Breast epithelium (tissue), 3 donors: ENCODE data around the gene USP17L10.
"Not testable (repeated sequence)": the region's sequence is repeated elsewhere in the genome, so short reads cannot be mapped to it uniquely, and the experiment has no call there.

ENCODE experiments used
- POLR2A ChIP-seq: fragments of 450-650 bp; IDR thresholded peaks from one replicate; pipeline ENCODE4 v1.6.1; 2016; ENCODE audit warnings: antibody characterized with exemption, mild to moderate bottlenecking, moderate library complexity
- POLR2AphosphoS5 ChIP-seq, 3 donors: sonication (generic); formaldehyde crosslinking; IDR thresholded peaks; one replicate each; pipeline ENCODE4 v1.6.1; 2017; ENCODE audit warnings: antibody characterized with exemption in 3 of 3
- TF ChIP-seq, protein P1 (sequence below), 3 donors: fragments of 450-650 bp; IDR thresholded peaks; one replicate each; pipeline ENCODE4 v1.5.1; 2016 to 2017; ENCODE audit warnings: antibody characterized with exemption in 3 of 3, mild to moderate bottlenecking in 3 of 3, moderate library complexity in 3 of 3

DNA sequence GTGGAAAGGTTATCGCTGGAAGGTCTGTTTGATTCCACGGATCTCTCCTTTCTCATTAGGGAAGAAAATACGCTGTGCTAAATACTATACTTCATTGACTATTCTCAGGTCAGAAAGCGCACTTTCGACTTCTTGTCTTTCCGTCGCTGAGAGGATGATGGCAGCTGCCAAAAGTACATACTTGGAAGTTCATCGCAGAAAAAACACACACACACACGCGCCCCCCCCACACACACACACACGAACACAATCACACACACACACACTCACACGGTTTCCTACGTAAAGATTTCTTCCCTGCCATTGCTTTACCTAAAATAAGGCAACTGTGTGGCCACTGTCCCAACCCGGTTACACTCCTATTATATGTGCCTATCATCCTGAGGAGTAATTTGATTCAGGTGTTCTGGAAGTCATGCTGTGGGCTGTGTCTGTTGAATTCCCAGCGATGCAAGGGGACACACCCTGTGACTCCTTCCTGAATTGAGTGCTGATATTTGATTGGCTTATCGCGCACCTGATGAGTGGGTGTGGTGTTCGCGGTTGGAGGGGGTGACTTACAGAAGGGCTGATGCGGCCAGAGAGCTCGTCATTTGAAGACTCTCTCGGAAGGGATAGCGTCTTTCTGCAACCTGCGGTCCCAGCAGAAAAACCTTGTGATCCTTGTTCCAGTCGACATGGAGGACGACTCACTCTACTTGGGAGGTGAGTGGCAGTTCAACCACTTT, 37.7 kb downstream of the USP17L10 start, which contains the start of gene USP17L18:
- TF ChIP-seq, protein P1, sequence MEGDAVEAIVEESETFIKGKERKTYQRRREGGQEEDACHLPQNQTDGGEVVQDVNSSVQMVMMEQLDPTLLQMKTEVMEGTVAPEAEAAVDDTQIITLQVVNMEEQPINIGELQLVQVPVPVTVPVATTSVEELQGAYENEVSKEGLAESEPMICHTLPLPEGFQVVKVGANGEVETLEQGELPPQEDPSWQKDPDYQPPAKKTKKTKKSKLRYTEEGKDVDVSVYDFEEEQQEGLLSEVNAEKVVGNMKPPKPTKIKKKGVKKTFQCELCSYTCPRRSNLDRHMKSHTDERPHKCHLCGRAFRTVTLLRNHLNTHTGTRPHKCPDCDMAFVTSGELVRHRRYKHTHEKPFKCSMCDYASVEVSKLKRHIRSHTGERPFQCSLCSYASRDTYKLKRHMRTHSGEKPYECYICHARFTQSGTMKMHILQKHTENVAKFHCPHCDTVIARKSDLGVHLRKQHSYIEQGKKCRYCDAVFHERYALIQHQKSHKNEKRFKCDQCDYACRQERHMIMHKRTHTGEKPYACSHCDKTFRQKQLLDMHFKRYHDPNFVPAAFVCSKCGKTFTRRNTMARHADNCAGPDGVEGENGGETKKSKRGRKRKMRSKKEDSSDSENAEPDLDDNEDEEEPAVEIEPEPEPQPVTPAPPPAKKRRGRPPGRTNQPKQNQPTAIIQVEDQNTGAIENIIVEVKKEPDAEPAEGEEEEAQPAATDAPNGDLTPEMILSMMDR (IDR thresholded peaks at IDR 0.05), result not testable (repeated sequence)
- TF ChIP-seq POLR2A; POLR2AphosphoS5 (IDR thresholded peaks at IDR 0.05): not testable (repeated sequence)
